Kidney (tissue), 14 donors: ENCODE results near the gene ECI2. TPM values are rescaled to one million over a fixed set of nuclear protein-coding genes. Genes with fewer than 3 reads are reported as not detected.

ENCODE experiments used
- DNase-seq, 5 donors: peaks; one replicate each; pipeline ENCODE4 v3.0.0-alpha.2; 2013 to 2020
- FAIRE-seq: peaks from 2 replicates; lab custom pipeline; 2012; peaks lifted over from hg19 to GRCh38; lab: Jason Lieb, UNC
- H3K27ac ChIP-seq, 2 donors: one replicate each; pipeline ENCODE4 v1.7.0; 2013; ENCODE audit warnings: low read depth in 2 of 2, low read length in 2 of 2, inconsistent platforms in 1 of 2
- H3K27me3 ChIP-seq: one replicate; pipeline ENCODE4 v1.7.1; 2013; ENCODE audit warnings: low read length, inconsistent platforms; ENCODE audit not compliant: control insufficient read depth, insufficient read depth
- H3K36me3 ChIP-seq, 3 donors: one replicate each; pipeline versions ENCODE4 v1.7.0 to v1.7.1; 2013; ENCODE audit warnings: low read length in 3 of 3, control low read depth in 1 of 3, inconsistent platforms in 1 of 3; ENCODE audit not compliant: insufficient read depth in 3 of 3, control insufficient read depth in 2 of 3
- H3K4me1 ChIP-seq, 3 donors: one replicate each; pipeline versions ENCODE4 v1.7.0 to v1.7.1; 2013; ENCODE audit warnings: low read length in 3 of 3, inconsistent platforms in 1 of 3, low read depth in 1 of 3; ENCODE audit not compliant: control insufficient read depth in 2 of 3, insufficient read depth in 2 of 3
- H3K4me3 ChIP-seq, 3 donors: one replicate each; pipeline versions ENCODE4 v1.7.0 to v1.8.1; 2013; ENCODE audit warnings: low read length in 3 of 3, control low read depth in 1 of 3, inconsistent platforms in 1 of 3
- H3K9ac ChIP-seq, 3 donors: one replicate each; pipeline versions ENCODE4 v1.7.0 to v1.7.1; 2013; ENCODE audit warnings: low read length in 3 of 3, control low read depth in 1 of 3, inconsistent platforms in 1 of 3
- H3K9me3 ChIP-seq, 3 donors: one replicate each; pipeline versions ENCODE4 v1.7.0 to v1.7.1; 2013; ENCODE audit warnings: low read length in 3 of 3, control low read depth in 1 of 3, inconsistent platforms in 1 of 3; ENCODE audit not compliant: control insufficient read depth in 2 of 3, insufficient read depth in 1 of 3
- intact Hi-C: fragments of 100-400 bp; cut with DNase I; formaldehyde crosslinking; loops from one replicate; pipeline ENCODE4 v1.11.1; 2022
- polyA plus RNA-seq: library from polyadenylated mRNA; stranded (reverse); fragments of 350-450 nt; fragmentation: Illumina TruSeq; extraction: RNeasy Lipid Tissue Mini Kit (QIAGEN cat#74804); gene quantifications from one replicate; pipeline ENCODE4 v1.2.3, GENCODE V29; 2014; ENCODE audit warnings: low read depth, low replicate concordance; ENCODE audit not compliant: insufficient read depth
- total RNA-seq: library from RNA; stranded (reverse); fragmentation: NEBNext Ultra II Directional; extraction: Animal tissue kit (Norgen Biotek cat#: 25700); gene quantifications from one replicate; pipeline ENCODE4 v1.2.1, GENCODE V29; 2021
- TF ChIP-seq, protein P1 (sequence below): IDR thresholded peaks from 3 replicates; pipeline ENCODE4 v1.5.1; 2012; ENCODE audit warnings: mild to moderate bottlenecking, moderate library complexity, borderline replicate concordance; ENCODE audit not compliant: insufficient read depth; ENCODE audit errors: extremely low read depth
- donor health status: control.
- donor health status: control.
- donor health status: control.
- donor health status: control.
- donor health status: control.
- donor health status: DM: yes; HTN: yes; CAD: no.
- donor health status: Normal renal cell carcinoma (clear cell type).

ECI2 gene
- total and polyA plus RNA-seq, 2 donors from 2014 or later: 51.9 to 210 TPM

DNA sequence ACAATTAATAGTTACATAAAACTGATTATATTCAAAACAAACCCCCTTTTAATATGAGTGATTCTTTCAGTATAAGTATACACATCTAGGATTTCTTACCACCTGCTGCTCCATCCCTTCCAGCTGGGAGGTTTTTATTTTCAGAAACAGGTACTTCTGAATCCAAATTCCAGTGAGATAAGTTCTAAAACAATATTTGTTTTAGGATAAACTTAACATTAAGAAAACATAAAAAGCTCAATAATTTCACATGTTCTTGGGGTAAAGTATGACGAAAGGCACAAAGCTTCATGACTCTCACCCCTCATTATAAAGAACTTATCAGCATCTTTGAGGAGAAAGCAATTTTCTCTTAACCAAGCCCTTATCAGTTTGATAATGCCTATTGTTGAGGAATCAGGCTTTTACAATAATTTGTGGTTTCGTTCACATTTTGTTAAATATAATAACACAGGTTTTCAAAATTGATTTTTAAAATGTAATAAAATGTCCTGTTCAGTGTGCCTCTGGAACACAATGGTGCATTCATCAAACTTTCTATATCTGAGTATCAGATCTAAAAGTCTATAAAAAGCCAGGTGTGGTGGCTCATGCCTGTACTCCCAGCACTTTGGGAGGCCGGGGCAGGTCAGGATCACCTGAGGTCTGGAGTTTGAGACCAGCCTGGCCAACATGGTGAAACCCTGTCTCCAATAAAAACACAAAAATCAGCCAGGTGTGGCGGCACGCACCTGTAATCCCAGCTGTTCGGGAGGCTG is 60.7 kb downstream of the ECI2 start:
- DNase-seq (no peak), FAIRE-seq (no peak)
- Histone ChIP-seq H3K9ac (no peak overlapping the region), H3K4me3 (no peak overlapping the region), H3K9me3 (no peaks in the 10 kb centered on the region), H3K27me3 (no peaks in the 10 kb centered on the region), H3K4me1 (no peaks in the 10 kb centered on the region), H3K36me3 (no peaks in the 10 kb centered on the region), H3K27ac (no peak overlapping the region)
- intact Hi-C loops: no loop called here
- TF ChIP-seq, protein P1, sequence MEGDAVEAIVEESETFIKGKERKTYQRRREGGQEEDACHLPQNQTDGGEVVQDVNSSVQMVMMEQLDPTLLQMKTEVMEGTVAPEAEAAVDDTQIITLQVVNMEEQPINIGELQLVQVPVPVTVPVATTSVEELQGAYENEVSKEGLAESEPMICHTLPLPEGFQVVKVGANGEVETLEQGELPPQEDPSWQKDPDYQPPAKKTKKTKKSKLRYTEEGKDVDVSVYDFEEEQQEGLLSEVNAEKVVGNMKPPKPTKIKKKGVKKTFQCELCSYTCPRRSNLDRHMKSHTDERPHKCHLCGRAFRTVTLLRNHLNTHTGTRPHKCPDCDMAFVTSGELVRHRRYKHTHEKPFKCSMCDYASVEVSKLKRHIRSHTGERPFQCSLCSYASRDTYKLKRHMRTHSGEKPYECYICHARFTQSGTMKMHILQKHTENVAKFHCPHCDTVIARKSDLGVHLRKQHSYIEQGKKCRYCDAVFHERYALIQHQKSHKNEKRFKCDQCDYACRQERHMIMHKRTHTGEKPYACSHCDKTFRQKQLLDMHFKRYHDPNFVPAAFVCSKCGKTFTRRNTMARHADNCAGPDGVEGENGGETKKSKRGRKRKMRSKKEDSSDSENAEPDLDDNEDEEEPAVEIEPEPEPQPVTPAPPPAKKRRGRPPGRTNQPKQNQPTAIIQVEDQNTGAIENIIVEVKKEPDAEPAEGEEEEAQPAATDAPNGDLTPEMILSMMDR: no peak

DNA sequence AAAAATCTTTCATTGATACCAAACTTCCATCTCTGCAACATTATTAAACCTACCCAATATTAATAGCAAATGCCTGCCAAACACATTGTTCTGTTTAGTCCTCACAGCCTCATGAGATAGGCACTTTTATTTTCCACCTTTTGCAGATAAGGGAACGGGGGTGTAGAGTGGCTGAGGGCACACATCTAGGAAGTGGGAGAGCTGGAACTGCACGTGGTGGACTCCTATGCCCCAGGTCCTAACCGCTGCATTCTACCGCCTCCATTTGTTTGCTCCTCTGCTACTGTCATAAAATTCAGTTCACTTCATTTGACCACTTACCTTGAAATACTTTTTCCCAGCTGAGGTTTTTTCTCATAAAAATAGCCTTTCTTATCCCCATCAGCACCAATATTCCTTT is 64.0 kb downstream of the ECI2 start:
- no peaks in the 10 kb centered on the region for H3K36me3 ChIP-seq
- no peaks in the 10 kb centered on the region for H3K9me3 ChIP-seq
- H3K4me3 ChIP-seq: no peak overlapping the region
- no peaks in the 10 kb centered on the region for H3K27me3 ChIP-seq
- H3K27ac ChIP-seq: no peak overlapping the region
- TF ChIP-seq, protein P1: no peak
- FAIRE-seq (no peak), DNase-seq (no peak)
- no peak overlapping the region for H3K9ac ChIP-seq
- peaks cover 0 to 7% (median 3%) of the 10 kb centered on the region in 3 donors for H3K4me1 ChIP-seq
- intact Hi-C loops: no loop called here

DNA sequence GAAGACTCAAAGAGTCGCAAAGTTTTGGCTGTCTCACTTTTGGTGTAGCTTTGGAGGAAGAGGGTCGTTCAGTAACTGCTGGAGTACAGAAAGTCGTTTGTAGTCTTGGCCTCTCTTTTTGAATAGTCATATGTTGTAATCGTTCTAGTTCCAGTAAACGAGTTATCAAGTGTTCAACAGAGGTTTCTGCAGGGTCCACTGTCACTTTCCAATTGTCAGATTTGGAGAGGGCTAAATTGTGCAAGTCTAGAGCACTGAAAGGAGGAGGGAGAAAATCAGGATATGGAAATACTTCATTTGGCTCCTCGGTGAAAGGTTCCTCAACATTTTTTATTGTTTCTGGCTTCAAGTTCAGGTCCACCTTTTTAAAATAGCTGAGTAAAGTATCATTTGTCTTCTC is 66.2 kb downstream of the ECI2 start:
- Histone ChIP-seq H3K9me3 (no peaks in the 10 kb centered on the region), H3K4me1 (peaks cover 0 to 7% (median 3%) of the 10 kb centered on the region in 3 donors), H3K4me3 (no peak overlapping the region), H3K9ac (no peak overlapping the region), H3K27ac (no peak overlapping the region), H3K36me3 (peaks cover 0 to 7% (median 0%) of the 10 kb centered on the region in 3 donors), H3K27me3 (no peaks in the 10 kb centered on the region)
- intact Hi-C loops: no loop called here
- FAIRE-seq (no peak), DNase-seq (no peak)
- TF ChIP-seq, protein P1: no peak
